ENCODE data around the gene PPID. TPM values are rescaled to one million over a fixed set of nuclear protein-coding genes. Genes with fewer than 3 reads are reported as not detected.

PPID gene
- total RNA-seq = 10 to 100 TPM; 66.5 to 69.3 TPM

DNA sequence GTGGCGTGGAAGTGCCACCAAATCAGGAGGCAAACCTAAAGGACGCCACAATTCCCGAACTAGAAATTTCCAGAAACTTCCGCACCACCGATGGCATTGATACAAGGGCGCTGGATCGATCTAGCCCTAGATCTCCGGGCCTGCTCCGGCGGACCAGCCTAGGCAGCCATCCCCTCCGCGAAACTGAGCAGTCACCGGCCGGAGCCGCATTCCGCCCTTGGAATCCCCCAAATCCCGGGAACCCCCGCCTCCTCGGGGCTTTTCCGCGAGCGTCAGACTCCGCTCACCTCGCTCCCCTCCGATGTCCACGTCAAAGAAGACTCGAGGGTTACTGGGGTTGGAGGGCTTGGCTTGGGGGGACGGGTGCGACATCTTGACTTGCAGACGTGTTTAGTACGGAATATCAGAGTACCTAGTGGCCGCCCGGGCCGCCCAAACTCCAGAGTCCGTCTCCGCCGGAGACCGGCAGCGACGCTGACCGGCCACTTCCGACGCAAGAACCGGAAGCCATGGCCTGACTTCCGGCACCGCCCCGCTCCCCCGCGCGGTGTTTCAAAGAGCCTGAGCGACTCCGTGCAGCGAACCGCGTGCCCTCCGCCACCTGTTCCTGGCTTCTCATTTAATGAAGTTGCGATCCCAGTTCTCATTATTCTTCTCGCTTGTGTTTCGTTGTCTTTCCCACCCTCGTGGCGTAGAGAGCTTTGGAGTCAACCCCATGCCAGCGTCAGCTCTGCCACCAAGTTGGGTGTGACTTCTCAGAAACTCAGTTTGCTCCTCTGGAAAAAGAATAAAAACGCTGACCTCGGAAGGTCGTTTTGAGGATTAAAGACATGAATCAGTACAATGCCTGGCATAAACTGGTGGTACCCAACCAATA lies at the start of gene PPID:
Gene PPID (minus strand): TSS at position 480 of the 877 bp plus-strand sequence. CDS start 108 bp downstream, at position 372.
- DNase-seq (peak; percentile 90), ATAC-seq (peak; percentile 92)
- CTCF ChIA-PET = interaction anchor here (0.8 to 1.8 kb wide), 2 partner anchors 51 to 128 kb away, joined by 3 to 10 read pairs; partner anchors contain the start of gene ETFDH
- POLR2A ChIA-PET = interaction anchor here (0.6 to 1.2 kb wide), 3 partner anchors 12 to 87 kb away, joined by 3 read pairs; no protein-coding TSS in a partner anchor
- intact Hi-C loops (cut with micrococcal nuclease) = loop anchor here (5.0 to 10.0 kb wide), 4 partner anchors 51 to 482 kb away; partner anchors contain the start of genes C4orf46 and ETFDH
- peak within 1 kb of the TSS; percentile 98 for H3K27ac Mint-ChIP-seq
- peaks cover 54% of the 10 kb centered on the region for H3K4me1 Mint-ChIP-seq (ENCODE audit: low read depth)
- peaks cover 7% of the 10 kb centered on the region for H3K27me3 Mint-ChIP-seq
- no peaks in the 10 kb centered on the region for H3K9me3 Mint-ChIP-seq
- TF ChIP-seq, protein P1, sequence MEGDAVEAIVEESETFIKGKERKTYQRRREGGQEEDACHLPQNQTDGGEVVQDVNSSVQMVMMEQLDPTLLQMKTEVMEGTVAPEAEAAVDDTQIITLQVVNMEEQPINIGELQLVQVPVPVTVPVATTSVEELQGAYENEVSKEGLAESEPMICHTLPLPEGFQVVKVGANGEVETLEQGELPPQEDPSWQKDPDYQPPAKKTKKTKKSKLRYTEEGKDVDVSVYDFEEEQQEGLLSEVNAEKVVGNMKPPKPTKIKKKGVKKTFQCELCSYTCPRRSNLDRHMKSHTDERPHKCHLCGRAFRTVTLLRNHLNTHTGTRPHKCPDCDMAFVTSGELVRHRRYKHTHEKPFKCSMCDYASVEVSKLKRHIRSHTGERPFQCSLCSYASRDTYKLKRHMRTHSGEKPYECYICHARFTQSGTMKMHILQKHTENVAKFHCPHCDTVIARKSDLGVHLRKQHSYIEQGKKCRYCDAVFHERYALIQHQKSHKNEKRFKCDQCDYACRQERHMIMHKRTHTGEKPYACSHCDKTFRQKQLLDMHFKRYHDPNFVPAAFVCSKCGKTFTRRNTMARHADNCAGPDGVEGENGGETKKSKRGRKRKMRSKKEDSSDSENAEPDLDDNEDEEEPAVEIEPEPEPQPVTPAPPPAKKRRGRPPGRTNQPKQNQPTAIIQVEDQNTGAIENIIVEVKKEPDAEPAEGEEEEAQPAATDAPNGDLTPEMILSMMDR (IDR thresholded peaks at IDR 0.05) = no peak
- peaks cover 43% of the 10 kb centered on the region for H3K36me3 Mint-ChIP-seq (ENCODE audit: low read depth)
- H3K4me3 Mint-ChIP-seq = peak within 1 kb of the TSS; percentile 93

DNA sequence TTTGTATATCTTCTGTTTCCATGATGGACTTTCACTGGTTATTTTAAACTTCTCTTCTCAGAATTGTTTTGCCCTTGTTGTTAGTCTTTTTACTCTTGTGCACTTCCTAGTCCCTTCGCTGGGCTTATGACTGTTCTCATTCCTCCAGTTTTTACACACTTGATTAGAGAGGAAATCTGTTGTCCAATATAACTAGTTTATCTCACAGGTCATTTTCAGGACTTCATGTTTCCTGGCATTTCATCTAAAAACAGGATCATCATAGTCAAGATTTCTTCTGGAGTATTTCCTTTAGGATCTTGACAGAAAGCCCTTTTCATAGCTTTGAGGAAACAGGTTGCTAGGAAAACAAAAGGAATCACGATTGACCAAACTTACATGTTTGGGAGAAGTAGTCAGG lies 48.6 kb upstream of the PPID start:
- Mint-ChIP-seq H3K4me3 (no peak overlapping the region), H3K27me3 (no peaks in the 10 kb centered on the region), H3K4me1 (ENCODE audit: low read depth) (peaks cover 50% of the 10 kb centered on the region), H3K9me3 (no peaks in the 10 kb centered on the region), H3K27ac (no peak overlapping the region), H3K36me3 (ENCODE audit: low read depth) (peaks cover 2% of the 10 kb centered on the region)
- ChIA-PET POLR2A (no interaction called here), CTCF (no interaction called here)
- DNase-seq (no peak), ATAC-seq (no peak)
- intact Hi-C loops (cut with micrococcal nuclease) = loop anchor here (5.0 kb wide), 2 partner anchors 41 to 76 kb away; no protein-coding TSS in a partner anchor
- TF ChIP-seq, protein P1 (IDR thresholded peaks at IDR 0.05) = no peak

DNA sequence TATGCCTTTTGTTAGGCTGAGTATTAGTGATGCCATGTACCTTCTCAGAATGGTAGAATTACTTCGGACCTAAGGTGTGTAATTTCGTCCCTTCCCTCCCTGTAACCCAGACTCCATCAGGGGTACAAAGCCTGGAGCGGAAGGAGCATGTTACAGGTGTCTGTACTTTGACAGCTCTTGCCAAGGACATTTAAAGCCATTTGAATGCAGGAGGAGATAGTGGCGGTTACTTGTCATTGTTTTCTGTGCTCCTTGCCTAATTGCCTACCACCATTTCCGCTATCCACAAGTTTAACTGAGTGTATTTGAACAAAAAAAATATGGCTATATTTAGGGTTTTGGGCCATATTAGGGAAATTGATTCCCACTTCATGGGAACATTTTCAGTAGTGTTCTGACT lies 47.5 kb upstream of the PPID start:
- TF ChIP-seq, protein P1 (IDR thresholded peaks at IDR 0.05) = no peak
- Mint-ChIP-seq H3K9me3 (no peaks in the 10 kb centered on the region), H3K4me3 (peak overlapping the region; percentile 99), H3K27ac (no peak overlapping the region), H3K4me1 (ENCODE audit: low read depth) (peaks cover 47% of the 10 kb centered on the region), H3K36me3 (ENCODE audit: low read depth) (peaks cover 2% of the 10 kb centered on the region), H3K27me3 (no peaks in the 10 kb centered on the region)
- no peak for DNase-seq
- ChIA-PET CTCF (no interaction called here), POLR2A (no interaction called here)
- intact Hi-C loops (cut with micrococcal nuclease) = loop anchor here (5.0 kb wide), 2 partner anchors 42 to 77 kb away; no protein-coding TSS in a partner anchor
- ATAC-seq = no peak

DNA sequence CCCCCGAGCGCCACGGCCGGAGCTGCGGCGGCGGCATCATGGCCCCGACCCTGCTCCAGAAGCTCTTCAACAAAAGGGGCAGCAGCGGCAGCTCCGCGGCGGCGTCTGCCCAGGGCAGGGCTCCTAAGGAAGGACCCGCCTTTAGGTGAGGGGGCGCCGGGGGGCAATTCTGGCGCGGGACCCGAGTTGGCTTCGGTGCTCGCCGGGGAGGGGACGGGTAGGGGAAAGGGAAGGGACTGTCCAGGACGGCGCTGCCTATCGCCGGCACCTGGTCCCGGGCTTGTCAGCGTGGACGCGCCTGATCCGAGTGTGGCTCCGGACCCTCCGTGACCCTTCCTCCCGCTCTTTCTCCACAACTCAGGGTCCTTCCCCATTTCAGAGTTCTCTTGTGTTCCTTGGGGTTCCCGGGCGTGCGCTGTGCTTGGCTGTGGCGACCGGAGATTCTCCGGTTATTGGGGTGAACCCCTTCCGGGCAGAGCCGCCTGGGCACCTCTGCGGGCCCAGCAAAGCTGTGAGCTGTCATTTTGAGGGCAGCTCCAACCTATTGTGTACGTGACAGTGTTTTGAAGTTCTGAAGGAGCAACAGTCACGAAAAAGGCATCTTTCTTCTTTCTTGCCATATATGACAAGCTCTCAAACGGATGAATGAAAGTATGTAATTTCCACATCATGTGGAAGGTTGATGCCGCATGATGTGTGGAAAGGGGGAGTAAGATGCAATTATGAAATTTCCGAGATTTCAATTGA lies 46.2 kb upstream of the PPID start:
- Mint-ChIP-seq H3K27ac (peak overlapping the region; percentile 95), H3K9me3 (no peaks in the 10 kb centered on the region), H3K4me1 (ENCODE audit: low read depth) (peaks cover 38% of the 10 kb centered on the region), H3K36me3 (ENCODE audit: low read depth) (peaks cover 2% of the 10 kb centered on the region), H3K4me3 (peak overlapping the region; percentile 99), H3K27me3 (no peaks in the 10 kb centered on the region)
- ChIA-PET CTCF (interaction anchor here (0.8 to 1.6 kb wide), 5 partner anchors 11 to 98 kb away, joined by 3 to 5 read pairs (median 3); partner anchors contain the start of gene C4orf46), POLR2A (interaction anchor here (0.8 to 1.5 kb wide), 4 partner anchors 9 to 48 kb away, joined by 3 read pairs; no protein-coding TSS in a partner anchor)
- DNase-seq (peak; percentile 58), ATAC-seq (peak; percentile 69)
- intact Hi-C loops (cut with micrococcal nuclease) = no loop called here
- TF ChIP-seq, protein P1 (IDR thresholded peaks at IDR 0.05) = no peak

Measured in activated CD8-positive, alpha-beta T cell treated with anti-CD3 and anti-CD28 coated beads for 36 hours (primary cell).